Neural progenitor cell (in vitro differentiated cells): ENCODE data around the gene SPRR4.

Source experiments
- EZH2 ChIP-seq: fragments of 200-600 bp; sonication (generic); IDR thresholded peaks from 2 replicates; pipeline ENCODE4 v1.6.1; 2017; ENCODE audit warnings: antibody characterized with exemption, mild to moderate bottlenecking, moderate library complexity
- EZH2phosphoT487 ChIP-seq: fragments of 200-600 bp; sonication (generic); IDR thresholded peaks from 2 replicates; pipeline ENCODE4 v1.6.1; 2017; ENCODE audit warnings: antibody characterized with exemption
- TF ChIP-seq, protein P1 (sequence below): fragments of 200-600 bp; sonication (generic); IDR thresholded peaks from 2 replicates; pipeline ENCODE4 v1.5.1; 2017; ENCODE audit warnings: antibody characterized with exemption, mild to moderate bottlenecking

DNA sequence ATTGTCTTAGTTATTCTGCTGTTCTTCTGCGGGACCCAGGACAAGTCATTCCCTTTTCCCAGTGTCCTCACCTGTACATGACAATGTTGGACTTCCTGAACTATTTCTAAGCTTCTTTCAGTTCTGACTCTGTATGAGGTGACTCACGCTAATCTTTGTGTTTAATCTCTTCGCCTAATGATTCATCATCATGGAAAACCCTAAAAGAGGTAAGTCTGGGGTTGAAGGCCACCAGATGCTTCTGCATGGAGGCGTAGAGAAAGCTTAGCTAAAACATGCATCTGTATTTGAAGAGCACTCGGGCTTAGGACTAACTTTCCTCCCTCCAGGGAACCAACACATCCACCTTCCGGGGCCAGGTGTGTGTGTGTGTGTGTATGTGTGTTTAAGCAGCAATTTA lies 16.0 kb upstream of the SPRR4 start:
- TF ChIP-seq, protein P1, sequence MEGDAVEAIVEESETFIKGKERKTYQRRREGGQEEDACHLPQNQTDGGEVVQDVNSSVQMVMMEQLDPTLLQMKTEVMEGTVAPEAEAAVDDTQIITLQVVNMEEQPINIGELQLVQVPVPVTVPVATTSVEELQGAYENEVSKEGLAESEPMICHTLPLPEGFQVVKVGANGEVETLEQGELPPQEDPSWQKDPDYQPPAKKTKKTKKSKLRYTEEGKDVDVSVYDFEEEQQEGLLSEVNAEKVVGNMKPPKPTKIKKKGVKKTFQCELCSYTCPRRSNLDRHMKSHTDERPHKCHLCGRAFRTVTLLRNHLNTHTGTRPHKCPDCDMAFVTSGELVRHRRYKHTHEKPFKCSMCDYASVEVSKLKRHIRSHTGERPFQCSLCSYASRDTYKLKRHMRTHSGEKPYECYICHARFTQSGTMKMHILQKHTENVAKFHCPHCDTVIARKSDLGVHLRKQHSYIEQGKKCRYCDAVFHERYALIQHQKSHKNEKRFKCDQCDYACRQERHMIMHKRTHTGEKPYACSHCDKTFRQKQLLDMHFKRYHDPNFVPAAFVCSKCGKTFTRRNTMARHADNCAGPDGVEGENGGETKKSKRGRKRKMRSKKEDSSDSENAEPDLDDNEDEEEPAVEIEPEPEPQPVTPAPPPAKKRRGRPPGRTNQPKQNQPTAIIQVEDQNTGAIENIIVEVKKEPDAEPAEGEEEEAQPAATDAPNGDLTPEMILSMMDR = no peak
- TF ChIP-seq EZH2phosphoT487 = no peak
- TF ChIP-seq EZH2 = no peak
